Middle frontal gyrus (tissue), 1 donor: ENCODE results near the gene TTN.
"Not testable (repeated sequence)": the region's sequence is repeated elsewhere in the genome, so short reads cannot be mapped to it uniquely, and the experiment has no call there.

Source experiments
- DNase-seq: peaks from one replicate; pipeline ENCODE4 v3.0.0-alpha.2; 2015; ENCODE audit warnings: low spot score; ENCODE audit errors: extremely low spot score

TTN gene

DNA sequence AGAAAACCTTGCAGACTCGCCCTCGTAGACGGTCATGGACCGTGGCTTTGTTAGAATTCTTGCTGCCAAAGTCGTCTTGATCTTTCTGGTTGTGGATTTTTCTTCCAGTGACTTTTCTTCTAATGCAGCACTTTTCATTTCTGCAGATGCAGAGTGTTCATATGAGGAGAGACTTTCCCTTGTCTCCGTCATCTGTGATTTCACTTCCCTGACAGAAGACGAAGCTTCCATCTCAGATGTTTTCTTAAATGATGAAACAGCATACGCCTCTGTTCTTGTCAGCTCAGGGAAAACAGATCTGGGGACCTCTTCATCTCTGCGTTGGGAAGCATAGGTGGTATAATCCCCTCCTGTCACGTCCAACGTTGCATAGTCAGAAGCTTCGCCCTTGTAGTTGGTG is 276.1 kb downstream of the TTN start:
- no peak for DNase-seq

DNA sequence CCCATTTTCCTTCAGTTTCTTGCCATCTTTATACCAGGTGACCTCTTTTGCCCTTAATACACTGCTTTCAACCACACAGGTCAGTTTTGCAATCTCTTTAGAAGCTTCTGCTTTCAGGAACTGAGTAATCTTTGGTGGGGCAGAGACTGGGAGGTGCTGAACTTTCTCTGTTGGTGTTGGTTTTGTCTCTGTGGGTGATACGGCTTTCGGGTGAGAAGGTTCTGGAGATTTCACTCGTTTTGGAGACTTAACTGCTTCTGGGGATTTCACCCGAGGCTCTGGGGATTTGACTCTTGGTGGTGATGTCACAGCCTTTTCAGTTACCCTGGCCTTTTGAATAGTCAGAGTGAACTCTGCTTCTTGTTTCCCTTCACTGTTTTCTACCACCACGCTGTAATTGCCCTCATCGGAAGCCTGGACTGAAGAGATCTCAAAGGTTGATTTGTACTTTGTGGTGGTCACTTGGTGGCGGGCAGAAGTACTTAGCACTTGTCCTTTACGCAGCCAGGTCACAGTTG is 276.5 kb downstream of the TTN start:
- no peak for DNase-seq

DNA sequence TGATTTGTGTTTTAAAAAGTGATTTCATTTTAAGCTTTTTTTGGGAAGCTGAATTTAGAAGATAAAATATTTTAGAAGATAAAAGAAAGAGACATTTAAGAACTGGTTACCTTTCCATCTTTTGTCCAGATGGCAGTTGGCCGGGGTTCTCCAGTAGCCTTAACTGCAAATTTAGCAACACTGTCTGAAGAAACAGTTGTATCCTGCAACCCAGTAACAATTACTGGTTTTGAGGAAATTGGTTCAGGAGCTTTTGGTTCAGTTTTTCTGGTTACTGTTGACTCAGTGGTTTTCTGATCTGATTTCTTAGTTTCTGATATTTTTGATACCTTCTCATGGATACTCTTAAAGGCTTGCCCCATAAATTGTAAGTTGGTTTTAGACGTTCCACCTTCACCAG is 277.1 kb downstream of the TTN start:
- DNase-seq, result no peak

DNA sequence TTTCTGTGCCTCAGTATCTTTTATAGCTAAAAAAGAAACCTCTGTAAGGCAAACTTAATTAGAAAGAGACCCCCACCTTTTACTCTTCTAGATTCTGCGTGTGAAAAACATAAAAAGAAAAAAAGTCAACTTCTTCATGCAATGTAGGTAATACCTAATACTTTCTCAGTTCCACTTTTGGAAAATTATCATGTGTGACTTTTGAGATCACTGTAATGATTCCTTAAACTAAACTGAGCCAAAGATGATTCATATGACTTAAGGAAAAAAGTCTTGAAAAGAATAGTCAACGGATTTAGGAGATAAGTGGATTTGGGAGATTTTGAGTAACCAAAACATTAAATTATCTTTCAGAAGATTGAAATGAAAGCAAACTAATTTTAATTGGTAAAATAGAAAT is 278.0 kb downstream of the TTN start:
- no peak for DNase-seq

DNA sequence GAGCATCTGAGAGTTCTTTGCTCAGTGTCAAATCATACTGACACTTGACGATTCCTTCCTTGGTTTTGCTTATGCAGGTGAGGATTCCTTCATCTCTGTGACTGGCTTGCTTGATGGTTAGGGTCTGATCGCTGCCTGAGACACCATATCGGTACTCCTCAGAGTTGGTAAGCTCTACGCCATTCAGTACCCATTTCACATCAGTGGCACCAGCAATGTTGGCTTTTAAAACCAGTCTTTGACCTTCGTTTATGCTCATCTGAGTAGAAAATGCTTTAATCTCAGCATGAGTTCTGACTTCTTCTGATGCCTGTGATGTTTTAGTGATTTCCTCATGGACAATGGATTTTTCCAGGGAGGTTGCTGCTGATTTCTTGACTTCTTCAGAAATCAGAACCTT is 278.6 kb downstream of the TTN start:
- no peak for DNase-seq

DNA sequence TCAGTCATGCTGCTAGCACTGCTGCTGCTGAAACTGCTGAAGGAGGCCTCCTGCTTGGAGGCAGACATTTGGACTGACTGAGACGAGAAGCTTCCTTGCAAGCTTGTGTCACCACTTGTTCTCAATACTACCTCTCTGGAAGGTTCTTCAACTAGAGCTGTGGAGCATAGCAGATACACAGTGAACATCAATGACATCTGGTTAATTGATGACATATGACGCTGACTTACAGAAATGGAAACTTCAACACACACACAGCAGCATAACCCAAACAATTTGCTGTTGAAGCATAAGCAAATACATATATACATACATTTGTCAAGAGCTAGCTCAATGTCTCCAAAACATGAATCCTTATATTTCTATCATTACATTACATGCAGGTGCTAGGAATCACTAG is 279.6 kb downstream of the TTN start:
- DNase-seq, result no peak

DNA sequence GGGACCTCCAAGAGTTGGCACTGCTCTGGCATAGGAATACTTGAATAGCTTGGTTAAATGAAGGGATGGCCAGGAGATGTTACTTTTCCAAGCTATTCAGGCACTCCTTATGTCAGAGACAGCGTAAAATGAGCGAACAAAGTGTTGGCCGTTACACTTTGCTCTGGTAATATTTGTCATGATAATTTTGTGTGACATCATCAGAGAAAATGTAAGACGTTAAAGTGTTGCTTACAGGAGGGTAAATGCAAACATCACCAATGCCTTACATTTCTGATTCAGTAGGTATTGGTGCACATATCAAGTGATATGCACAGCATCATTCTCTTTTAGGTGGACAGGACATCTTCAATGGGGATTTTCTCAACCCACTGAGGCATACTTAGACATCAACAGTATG is 281.0 kb downstream of the TTN start:
- no peak for DNase-seq

DNA sequence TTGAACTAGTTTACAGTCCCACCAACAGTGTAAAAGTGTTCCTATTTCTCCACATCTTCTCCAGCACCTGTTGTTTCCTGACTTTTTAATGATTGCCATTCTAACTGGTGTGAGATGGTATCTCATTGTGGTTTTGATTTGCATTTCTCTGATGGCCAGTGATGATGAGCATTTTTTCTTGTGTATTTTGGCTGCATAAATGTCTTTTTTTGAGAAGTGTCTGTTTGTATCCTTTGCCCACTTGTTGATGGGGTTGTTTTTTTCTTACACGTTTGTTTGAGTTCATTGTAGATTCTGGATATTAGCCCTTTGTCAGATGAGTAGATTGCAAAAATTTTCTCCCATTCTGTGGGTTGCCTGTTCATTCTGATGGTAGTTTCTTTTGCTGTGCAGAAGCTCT is 281.8 kb downstream of the TTN start:
- DNase-seq, result not testable (repeated sequence)

DNA sequence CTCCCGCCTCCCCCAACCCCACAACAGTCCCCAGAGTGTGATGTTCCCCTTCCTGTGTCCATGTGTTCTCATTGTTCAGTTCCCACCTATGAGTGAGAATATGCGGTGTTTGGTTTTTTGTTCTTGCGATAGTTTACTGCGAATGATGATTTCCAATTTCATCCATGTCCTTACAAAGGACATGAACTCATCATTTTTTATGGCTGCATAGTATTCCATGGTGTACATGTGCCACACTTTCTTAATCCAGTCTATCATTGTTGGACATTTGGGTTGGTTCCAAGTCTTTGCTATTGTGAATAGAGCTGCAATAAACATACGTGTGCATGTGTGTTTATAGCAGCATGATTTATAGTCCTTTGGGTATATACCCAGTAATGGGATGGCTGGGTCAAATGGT is 282.2 kb downstream of the TTN start:
- DNase-seq, result not testable (repeated sequence)

DNA sequence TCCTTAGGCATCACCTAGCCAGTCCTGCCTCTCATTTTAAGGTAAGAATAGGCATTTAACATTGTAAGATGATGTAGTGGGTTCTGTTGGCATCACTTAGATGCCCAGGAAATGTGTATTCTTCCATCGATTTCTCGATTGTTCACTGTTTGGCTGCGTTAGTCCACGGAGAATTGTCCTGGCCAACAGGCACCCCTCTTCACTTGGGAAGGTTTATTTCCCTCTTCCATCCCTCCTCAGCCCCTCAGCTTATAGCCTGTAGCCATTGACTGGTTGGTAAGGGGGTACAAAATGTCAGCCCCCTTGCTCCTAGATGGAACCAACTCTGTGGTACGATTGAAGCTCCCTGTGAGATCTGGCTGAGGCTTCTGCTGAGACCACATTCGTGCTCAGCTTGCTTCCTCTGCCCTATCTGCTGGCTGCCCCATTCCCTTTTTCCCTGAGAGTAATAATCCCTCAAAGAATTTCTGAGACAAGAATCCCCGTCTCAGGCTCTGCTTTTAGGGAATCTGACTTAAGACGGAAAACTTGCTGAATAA is 283.6 kb downstream of the TTN start:
- DNase-seq, result no peak

DNA sequence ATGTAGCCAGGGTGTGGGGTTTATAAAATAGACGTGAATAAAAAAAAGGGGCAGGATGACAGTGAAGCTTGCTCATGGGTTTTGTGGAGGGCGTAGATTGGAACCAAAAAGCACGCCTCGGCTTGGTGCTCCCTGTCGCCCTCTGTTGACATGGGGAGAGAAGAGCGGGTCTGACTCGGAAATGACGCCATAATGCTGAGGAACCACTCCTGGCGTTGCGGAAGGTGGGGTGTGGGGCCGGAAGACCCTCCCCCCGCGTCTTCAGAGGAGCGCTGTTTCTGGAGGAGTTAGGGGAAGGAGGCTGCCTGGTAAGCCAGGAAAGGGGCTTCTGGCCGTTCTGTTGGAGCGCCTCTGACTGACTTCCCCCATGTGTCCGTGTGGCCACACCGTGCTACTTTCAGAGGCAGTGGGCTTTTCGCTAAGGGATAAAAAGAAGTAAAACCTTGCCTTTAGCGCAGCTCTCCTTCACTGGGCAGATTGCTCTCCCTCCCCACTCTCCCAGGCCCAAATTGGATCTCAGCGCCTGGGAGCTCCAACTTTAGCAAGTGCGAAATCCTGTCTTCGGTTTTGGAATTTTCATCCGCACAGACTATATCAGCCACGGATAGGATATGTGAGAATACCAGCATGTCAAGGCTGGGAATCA is 284.1 kb downstream of the TTN start:
- DNase-seq, result peak; percentile 58

DNA sequence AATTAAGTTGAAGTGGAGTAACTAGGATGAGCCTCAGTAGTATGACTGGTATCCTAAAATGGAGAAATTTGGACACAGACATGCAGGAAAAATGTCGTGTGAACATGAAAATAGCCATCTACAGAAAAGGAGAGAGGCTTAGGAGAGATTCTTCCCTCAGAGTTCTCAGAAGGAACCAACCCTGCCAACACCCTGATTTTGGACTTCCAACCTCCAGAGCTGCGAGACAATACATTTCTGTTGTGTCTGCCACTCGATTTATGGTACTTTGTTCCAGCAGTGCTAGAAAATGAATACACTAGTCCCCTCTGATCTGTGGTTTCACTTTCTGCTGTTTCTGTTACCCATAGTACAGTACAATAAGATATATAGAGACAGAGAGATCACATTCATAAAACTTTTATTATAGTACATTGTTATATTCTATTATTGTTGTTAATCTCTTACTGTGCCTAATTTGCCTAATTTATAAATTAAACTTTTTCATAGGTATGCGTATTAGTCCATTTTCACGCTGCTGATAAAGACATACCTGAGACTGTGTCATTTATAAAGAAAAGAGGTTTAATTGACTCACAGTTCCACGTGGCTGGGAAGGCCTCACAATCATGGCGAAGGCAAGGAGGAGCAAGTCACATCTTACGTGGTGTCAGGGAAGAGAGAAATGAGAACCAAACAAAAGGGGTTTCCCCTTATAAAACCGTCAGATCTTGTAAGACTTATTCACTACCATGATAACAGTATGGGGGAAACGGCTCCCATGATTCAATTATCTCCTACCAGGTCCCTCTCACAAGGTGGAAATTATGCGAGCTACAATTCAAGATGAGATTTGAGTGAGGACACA is 285.7 kb downstream of the TTN start:
- DNase-seq, result no peak

DNA sequence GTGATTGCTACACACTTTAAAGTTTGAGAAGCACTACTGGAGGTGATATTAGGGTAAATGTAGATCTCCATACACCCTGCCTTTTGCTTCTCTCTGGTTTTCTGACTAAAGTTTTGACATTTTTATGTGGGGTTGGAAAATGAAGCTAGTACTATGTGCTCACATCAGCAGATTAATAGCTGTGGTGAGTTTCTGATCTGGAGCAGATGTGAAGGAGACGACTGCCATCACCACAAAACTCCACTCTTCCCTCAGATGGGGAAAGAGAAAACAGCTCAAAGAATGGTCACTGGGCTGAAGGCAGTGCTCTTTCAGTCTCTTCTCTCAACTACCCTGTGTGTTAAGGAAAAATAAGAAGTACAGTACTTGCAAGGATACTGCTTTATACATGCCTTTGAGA is 289.7 kb downstream of the TTN start:
- no peak for DNase-seq

DNA sequence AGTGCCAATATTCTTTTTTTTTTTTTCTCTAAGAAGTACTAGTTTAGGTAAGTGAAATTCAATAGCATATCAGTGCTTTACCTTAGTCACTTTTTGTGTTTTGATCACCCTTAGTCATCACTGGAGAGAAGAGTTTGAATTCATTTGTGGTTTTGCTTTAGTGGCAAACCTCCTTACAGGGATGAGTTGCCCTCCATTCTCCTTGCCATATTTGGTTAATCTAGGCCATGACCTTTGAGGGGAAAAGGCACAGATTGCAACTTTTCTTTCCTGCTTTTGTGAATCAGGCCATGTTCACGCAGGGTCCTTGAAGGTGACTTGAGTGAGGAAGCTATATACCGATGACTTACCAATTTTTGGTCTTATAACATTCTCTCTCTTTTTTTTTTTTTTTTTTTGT is 292.6 kb downstream of the TTN start:
- no peak for DNase-seq

DNA sequence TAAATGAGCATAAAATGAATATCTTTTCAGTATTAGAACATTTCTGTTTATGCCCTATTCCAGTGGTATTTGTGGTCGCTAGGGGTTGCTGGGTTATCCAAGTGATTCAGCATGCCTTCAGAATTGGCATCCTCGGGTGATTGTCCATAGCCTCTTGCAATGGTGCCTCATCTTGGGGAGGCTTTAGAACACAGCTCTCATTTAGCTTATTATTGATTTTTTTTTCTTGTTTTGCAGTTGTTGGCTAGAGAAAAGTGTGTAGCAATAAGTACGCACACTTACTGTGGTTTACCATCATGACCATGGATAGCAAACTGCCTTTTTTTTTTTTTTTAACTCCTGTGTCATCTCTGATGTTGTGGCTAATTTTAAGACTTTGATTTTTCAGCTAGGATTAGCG is 293.3 kb downstream of the TTN start:
- DNase-seq, result no peak

DNA sequence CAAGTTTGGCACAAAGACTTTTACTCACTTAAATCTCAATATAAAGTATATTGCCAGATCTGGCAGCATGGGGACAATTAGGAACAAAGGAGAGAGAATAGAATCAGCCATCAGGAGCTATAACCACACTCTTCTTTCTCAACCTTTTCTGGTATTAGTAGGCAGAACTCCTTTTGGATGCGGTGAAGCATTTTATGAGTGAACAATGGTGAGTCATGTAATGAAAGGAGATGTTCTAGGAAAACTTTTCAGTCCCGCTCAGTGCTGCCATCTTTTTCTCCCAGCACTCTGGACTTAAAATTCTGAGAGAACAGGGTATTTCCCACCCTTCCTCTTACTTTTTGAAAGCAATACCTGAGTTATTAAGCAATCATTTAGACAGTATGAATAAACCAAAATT is 294.7 kb downstream of the TTN start:
- no peak for DNase-seq

DNA sequence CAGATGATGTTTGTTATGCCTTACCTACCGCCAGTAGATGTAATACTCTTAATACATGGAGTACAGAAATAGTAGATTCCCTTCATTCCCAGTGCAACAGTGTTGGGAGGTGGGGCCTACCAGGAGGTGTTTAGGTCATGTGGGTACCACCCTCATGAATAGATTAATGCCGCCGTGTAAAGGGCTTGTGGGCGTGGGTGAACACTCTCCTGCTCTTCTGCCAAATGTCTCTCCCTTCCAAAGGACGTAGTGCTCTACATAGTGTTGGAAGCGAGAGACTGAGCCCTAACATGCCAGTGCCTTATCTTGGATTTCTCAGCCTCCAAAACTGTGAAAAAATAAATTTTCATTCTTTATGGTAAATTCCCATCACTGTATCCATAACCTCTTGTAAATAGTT is 296.8 kb downstream of the TTN start:
- DNase-seq, result no peak

DNA sequence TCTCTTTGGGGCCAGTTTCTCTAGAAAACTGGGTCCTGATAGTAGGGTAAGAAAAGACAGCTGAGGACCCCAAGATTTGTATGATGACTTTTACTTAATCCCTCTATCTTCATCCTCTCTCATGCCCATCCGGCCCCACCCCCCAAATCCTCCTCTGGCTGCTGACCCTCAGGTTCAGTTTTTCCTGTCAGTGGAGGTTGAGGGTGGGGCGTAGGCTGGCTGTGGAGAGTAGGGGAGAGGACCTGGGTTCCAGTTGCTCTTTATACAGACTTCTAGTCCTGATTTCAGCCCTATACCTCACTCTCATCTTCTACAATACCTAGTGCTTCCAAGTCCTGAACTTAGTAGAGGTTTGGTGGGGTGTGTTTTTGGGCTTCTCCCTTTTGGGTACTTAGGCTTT is 298.6 kb downstream of the TTN start:
- no peak for DNase-seq

DNA sequence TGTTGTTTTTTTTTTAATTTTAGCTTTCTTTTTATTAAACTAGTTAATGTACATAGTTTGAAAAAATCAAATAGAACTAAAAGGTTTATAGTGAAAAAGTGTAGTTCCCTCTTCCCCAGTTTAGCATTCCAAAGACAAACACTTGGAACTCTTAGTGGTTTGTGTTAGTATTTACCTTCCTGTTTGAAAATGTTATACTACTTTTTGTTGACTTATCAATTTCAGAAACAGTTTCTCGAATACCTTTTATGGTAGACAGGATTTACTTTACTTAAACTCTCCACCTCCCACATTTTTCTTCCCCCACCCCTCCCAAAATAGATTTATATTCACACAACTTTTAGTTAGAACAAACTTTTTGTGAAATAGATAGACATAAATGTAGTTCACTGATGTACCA is 300.3 kb downstream of the TTN start:
- DNase-seq, result no peak

DNA sequence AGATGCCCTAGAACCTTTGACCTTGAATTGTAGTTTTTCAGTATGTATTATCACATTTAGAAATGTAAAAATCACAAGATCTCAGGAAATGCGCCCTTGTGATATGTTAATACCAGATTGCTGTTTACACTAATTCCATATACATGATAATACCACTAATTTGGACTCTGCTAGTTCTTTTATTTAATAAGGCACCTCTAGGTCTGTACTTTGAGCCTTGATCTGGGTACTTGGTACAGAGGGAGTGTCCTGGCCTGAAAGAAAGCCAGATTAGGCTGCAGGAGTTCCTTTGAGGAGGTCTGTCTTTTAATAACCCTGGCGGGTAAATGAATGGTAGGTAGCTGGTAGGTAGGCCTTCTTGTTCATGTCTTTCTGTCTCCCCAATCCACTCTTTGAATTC is 300.7 kb downstream of the TTN start:
- no peak for DNase-seq

DNA sequence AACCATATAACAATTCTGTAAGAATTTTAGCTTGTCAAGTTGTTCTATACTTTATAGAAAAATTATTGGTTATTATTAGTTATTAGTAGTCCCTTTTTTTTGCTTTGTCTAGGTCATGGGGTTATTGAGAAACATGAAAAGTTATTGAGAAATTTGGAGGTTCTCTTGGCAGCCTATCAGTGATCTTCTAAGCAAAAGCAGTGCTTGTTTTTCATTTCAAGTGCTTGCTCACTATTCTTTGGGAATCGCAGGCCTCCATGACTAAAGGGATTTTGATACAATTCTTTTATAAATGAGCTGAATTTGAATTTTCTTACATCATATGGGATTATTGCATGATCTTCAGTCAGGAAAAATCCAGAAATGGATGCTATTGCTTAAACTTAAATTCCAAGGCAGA is 301.1 kb downstream of the TTN start:
- DNase-seq, result no peak

DNA sequence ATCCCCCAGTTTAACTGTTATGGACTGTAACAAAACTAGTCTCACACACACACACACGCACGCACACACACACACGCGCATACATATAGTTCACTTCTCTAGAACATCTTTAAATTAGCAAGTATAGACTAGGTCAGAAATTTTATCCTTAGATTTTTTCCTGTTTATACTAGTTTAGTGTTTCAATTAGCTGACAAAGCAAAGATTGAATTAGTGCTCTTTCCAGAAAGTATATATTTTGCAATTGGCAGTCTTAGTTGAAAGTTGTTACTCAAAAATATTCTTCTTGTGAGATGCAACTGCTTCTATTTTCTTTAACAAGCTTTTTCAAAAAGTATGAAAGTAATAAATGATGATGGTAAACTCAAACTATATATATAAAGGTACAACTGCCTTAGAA is 304.5 kb downstream of the TTN start:
- no peak for DNase-seq

DNA sequence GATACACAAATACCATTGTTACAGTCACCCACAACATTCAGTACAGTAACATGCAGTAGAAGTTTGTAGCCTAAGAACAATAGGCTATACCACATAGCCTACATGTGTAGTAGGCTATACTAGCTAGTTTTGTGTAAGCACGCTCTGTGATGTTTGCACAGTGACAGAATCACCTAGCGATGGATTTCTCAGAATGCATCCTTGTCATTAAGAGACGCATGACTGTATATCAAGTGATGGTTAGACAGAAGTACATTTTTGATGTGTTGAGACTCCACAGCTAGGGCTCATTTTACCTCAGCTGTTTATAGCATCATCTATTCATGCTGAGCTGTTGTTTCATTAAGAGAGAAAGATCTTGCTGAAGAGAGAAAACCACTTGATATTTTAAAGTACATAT is 307.6 kb downstream of the TTN start:
- DNase-seq, result no peak
